ENCODE measurements around the gene JAML.
"Not testable (repeated sequence)": the region's sequence is repeated elsewhere in the genome, so short reads cannot be mapped to it uniquely, and the experiment has no call there.

- TF ChIP-seq CTCF, POLR2AphosphoS5, POLR2A (IDR thresholded peaks at IDR 0.05): not testable (repeated sequence)
Observed at GRCh38 chr11:118183691-118184090, 41.1 kb downstream of the JAML start.

All from breast epithelium (tissue), 3 donors.